CD14-positive monocyte (primary cell): ENCODE measurements around the gene OTUD7B. TPM values are rescaled to one million over a fixed set of nuclear protein-coding genes. Genes with fewer than 3 reads are reported as not detected.

Experiments
- DNase-seq, 3 donors: peaks; one replicate each; pipeline ENCODE4 v3.0.0-alpha.2; 2011 to 2022
- H2AFZ ChIP-seq: 2 replicates; pipeline ENCODE4 v1.6.0; 2012; ENCODE audit warnings: mild to moderate bottlenecking, low read depth, low read length, inconsistent platforms; ENCODE audit not compliant: insufficient read depth, poor library complexity, severe bottlenecking
- H3K27ac ChIP-seq, 2 donors: 1 replicate in 1 of 2; 2 replicates in 1 of 2; pipeline ENCODE4 v1.5.1; 2012 to 2013; ENCODE audit warnings: low read length in 2 of 2, control low read depth in 1 of 2, inconsistent platforms in 1 of 2, low read depth in 1 of 2, mild to moderate bottlenecking in 1 of 2
- H3K27me3 ChIP-seq, 2 donors: one replicate each; pipeline versions ENCODE4 v1.6.0 to v1.6.1; 2011 to 2013; ENCODE audit warnings: low read length in 2 of 2; ENCODE audit not compliant: control insufficient read depth in 2 of 2, insufficient read depth in 2 of 2
- H3K36me3 ChIP-seq, 2 donors: replicated peaks in 1 of 2; 1 replicate in 1 of 2; 2 replicates in 1 of 2; pipeline versions ENCODE4 v1.5.1 to v1.6.1; 2012 to 2013; ENCODE audit warnings: low read length in 2 of 2, control low read depth in 1 of 2, inconsistent platforms in 1 of 2, mild to moderate bottlenecking in 1 of 2; ENCODE audit not compliant: insufficient read depth in 2 of 2, control insufficient read depth in 1 of 2
- H3K4me1 ChIP-seq, 2 donors: 1 replicate in 1 of 2; 2 replicates in 1 of 2; pipeline versions ENCODE4 v1.5.1 to v1.6.1; 2012 to 2013; ENCODE audit warnings: low read length in 2 of 2, control low read depth in 1 of 2, inconsistent platforms in 1 of 2, mild to moderate bottlenecking in 1 of 2, moderate library complexity in 1 of 2; ENCODE audit not compliant: insufficient read depth in 2 of 2, control insufficient read depth in 1 of 2
- H3K4me2 ChIP-seq: replicated peaks from 2 replicates; pipeline ENCODE3; 2012; ENCODE audit warnings: low read length, moderate library complexity, mild to moderate bottlenecking; ENCODE audit not compliant: poor library complexity, severe bottlenecking; ENCODE audit errors: extremely low read depth
- H3K4me3 ChIP-seq, 3 experiments: fragments of 200-600 bp in 1 of 3; sonication (generic) in 1 of 3; replicated peaks in 1 of 3; 1 replicate in 2 of 3; 2 replicates in 1 of 3; pipeline ENCODE4 v1.5.1; 2011 to 2013; ENCODE audit warnings: low read length in 3 of 3, mild to moderate bottlenecking in 3 of 3, control low read depth in 2 of 3, low read depth in 2 of 3, inconsistent platforms in 1 of 3, moderate library complexity in 1 of 3
- H3K79me2 ChIP-seq: 2 replicates; pipeline ENCODE4 v1.6.0; 2012; ENCODE audit warnings: mild to moderate bottlenecking, control low read depth, inconsistent platforms, low read length, moderate library complexity; ENCODE audit not compliant: insufficient read depth
- H3K9ac ChIP-seq: 2 replicates; pipeline ENCODE4 v1.6.0; 2017; ENCODE audit warnings: low read length, mild to moderate bottlenecking; ENCODE audit not compliant: insufficient read depth, poor library complexity, severe bottlenecking
- H3K9me3 ChIP-seq, 2 donors: replicated peaks in 1 of 2; 1 replicate in 1 of 2; 2 replicates in 1 of 2; pipeline versions ENCODE4 v1.5.1 to v1.6.1; 2012 to 2013; ENCODE audit warnings: low read length in 2 of 2, control low read depth in 1 of 2; ENCODE audit not compliant: control insufficient read depth in 1 of 2, insufficient read depth in 1 of 2
- H4K20me1 ChIP-seq: 2 replicates; pipeline ENCODE4 v1.6.0; 2012; ENCODE audit warnings: mild to moderate bottlenecking, low read length, control low read depth, moderate library complexity; ENCODE audit not compliant: insufficient read depth
- H3K27ac Mint-ChIP-seq, 7 donors: one replicate each; pipeline ENCODE4 v1.8.0; 2020; ENCODE audit warnings: mild to moderate bottlenecking in 7 of 7, mixed read lengths in 7 of 7, moderate library complexity in 6 of 7, inconsistent platforms in 2 of 7
- H3K27me3 Mint-ChIP-seq, 3 donors: one replicate each; pipeline ENCODE4 v1.8.0; 2021 to 2022; ENCODE audit warnings: low read depth in 3 of 3, mild to moderate bottlenecking in 3 of 3, mixed read lengths in 3 of 3, moderate library complexity in 3 of 3, inconsistent platforms in 1 of 3
- H3K36me3 Mint-ChIP-seq, 2 donors: one replicate each; pipeline ENCODE4 v1.8.0; 2020; ENCODE audit warnings: mixed read lengths in 2 of 2, inconsistent platforms in 1 of 2, mild to moderate bottlenecking in 1 of 2
- H3K4me1 Mint-ChIP-seq: one replicate; pipeline ENCODE4 v1.8.0; 2020; ENCODE audit warnings: mild to moderate bottlenecking, mixed read lengths
- H3K4me3 Mint-ChIP-seq, 2 donors: one replicate each; pipeline ENCODE4 v1.8.0; 2020; ENCODE audit warnings: mild to moderate bottlenecking in 2 of 2, mixed read lengths in 2 of 2, moderate library complexity in 1 of 2
- H3K9me3 Mint-ChIP-seq, 7 donors: one replicate each; pipeline ENCODE4 v1.8.0; 2020 to 2022; ENCODE audit warnings: mixed read lengths in 7 of 7, mild to moderate bottlenecking in 6 of 7, moderate library complexity in 6 of 7, inconsistent platforms in 2 of 7
- WGBS: methylation state at CpG from one replicate; pipeline ENCODE4 v1.1.5; 2013; ENCODE audit warnings: missing lambda C conversion rate; ENCODE audit not compliant: insufficient coverage; 5-methylcytosine and 5-hydroxymethylcytosine counted together
- intact Hi-C, 2 donors: fragments of 100-400 bp; cut with micrococcal nuclease; formaldehyde crosslinking; loops; one replicate each; pipeline versions ENCODE4 v1.15.0 to v1.15.1; 2023
- polyA plus RNA-seq, 3 donors: library from polyadenylated mRNA; depleted of rRNA in 1 of 3; unstranded in 2 of 3; stranded (reverse) in 1 of 3; fragments of 300-500 nt in 2 of 3; fragments of >200 nt in 1 of 3; fragmentation: Illumina TruSeq in 2 of 3; gene quantifications; 1 replicate in 2 of 3; 2 replicates in 1 of 3; pipeline ENCODE4 v1.2.3, GENCODE V29; 2012 to 2021
- TF ChIP-seq, protein P1 (sequence below): fragments of 200-600 bp; IDR thresholded peaks from one replicate; pipeline ENCODE4 v1.8.0; 2022; ENCODE audit warnings: antibody characterized with exemption, mild to moderate bottlenecking

Gene OTUD7B
- polyA plus RNA-seq, 3 donors = 0.03 TPM; not detected in 2

DNA sequence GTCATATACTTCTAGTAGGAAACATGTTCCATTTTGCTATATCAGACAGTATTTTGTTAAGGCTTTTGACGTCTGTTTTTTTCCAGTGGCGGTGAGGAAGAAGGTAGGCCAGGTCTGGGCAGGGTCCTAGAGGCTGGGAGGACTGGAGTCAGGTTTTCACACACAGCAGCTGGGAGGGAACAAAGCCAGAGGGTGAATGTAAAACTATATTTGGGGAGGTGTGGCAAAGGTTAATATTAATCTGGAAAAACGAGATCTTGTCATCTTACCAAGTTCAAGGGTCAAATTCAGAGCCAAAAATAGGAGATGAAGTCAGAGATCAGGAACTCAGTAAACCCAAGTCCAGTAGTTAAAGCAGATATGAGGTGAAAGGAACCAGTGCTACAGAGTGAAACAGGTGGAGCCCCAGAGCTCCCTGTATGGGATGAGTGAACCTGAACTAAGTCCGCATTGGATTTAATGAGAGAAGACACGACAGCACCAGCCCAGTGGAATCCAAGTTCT lies 10.7 kb upstream of the OTUD7B start:
- H3K4me3 Mint-ChIP-seq = peak overlapping the region in 1 of 2 donors; percentile 75
- Histone ChIP-seq H3K4me2 (no peak overlapping the region), H3K79me2 (no peaks in the 10 kb centered on the region), H4K20me1 (no peaks in the 10 kb centered on the region), H3K4me1 (no peaks in the 10 kb centered on the region), H3K9me3 (peaks cover 0 to 7% of the 10 kb centered on the region in 2 donors), H3K36me3 (no peaks in the 10 kb centered on the region), H3K4me3 (no peak overlapping the region), H3K27ac (no peak overlapping the region), H3K27me3 (peaks cover 91 to 99% of the 10 kb centered on the region in 2 donors), H2AFZ (no peak overlapping the region), H3K9ac (no peak overlapping the region)
- WGBS = 90% methylated on average over 5 of the region's 5 CpGs
- no peak overlapping the region for H3K27ac Mint-ChIP-seq
- peaks cover 0 to 8% (median 0%) of the 10 kb centered on the region in 7 donors for H3K9me3 Mint-ChIP-seq
- H3K36me3 Mint-ChIP-seq = peaks cover 0 to 2% of the 10 kb centered on the region in 2 donors
- peaks cover 85 to 95% (median 89%) of the 10 kb centered on the region in 3 donors for H3K27me3 Mint-ChIP-seq
- DNase-seq = no peak
- intact Hi-C loops = loop anchor here in 1 of 2 donors (10.0 kb wide), 1 partner anchor 46 kb away; no protein-coding TSS in a partner anchor
- peaks cover 6% of the 10 kb centered on the region for H3K4me1 Mint-ChIP-seq
- TF ChIP-seq, protein P1, sequence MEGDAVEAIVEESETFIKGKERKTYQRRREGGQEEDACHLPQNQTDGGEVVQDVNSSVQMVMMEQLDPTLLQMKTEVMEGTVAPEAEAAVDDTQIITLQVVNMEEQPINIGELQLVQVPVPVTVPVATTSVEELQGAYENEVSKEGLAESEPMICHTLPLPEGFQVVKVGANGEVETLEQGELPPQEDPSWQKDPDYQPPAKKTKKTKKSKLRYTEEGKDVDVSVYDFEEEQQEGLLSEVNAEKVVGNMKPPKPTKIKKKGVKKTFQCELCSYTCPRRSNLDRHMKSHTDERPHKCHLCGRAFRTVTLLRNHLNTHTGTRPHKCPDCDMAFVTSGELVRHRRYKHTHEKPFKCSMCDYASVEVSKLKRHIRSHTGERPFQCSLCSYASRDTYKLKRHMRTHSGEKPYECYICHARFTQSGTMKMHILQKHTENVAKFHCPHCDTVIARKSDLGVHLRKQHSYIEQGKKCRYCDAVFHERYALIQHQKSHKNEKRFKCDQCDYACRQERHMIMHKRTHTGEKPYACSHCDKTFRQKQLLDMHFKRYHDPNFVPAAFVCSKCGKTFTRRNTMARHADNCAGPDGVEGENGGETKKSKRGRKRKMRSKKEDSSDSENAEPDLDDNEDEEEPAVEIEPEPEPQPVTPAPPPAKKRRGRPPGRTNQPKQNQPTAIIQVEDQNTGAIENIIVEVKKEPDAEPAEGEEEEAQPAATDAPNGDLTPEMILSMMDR = no peak

DNA sequence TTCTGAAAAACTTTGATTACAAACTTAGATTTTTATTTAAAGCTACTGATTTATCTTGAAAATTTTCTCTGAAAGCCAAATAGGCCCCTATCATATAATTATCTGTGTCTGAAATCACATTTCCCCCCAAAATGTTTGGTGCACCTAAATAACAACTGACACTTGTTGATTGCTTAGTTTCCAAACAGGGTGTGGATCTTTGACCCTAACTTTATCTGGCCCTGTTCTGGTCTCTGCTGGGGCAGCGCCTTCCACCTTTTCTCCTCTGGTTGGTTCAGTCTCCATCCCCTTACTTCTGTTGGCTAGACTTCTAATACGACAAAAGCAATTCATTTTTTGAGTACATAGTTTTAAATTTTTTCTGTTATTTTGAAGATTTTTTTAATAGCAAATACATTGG lies 10.2 kb upstream of the OTUD7B start:
- WGBS = no CpG with 5 or more reads among the region's 2 CpGs
- no peaks in the 10 kb centered on the region for H3K36me3 ChIP-seq
- H3K4me3 Mint-ChIP-seq = peak overlapping the region in 1 of 2 donors; percentile 75
- no peak overlapping the region for H3K9ac ChIP-seq
- H3K4me1 Mint-ChIP-seq = peaks cover 6% of the 10 kb centered on the region
- no peak overlapping the region for H3K27ac ChIP-seq
- H3K9me3 Mint-ChIP-seq = peaks cover 0 to 9% (median 0%) of the 10 kb centered on the region in 7 donors
- H4K20me1 ChIP-seq = no peaks in the 10 kb centered on the region
- no peak overlapping the region for H3K4me2 ChIP-seq
- H3K4me3 ChIP-seq = no peak overlapping the region
- no peak overlapping the region for H3K27ac Mint-ChIP-seq
- no peak overlapping the region for H2AFZ ChIP-seq
- no peaks in the 10 kb centered on the region for H3K79me2 ChIP-seq
- H3K36me3 Mint-ChIP-seq = peaks cover 0 to 2% of the 10 kb centered on the region in 2 donors
- H3K9me3 ChIP-seq = peaks cover 0 to 7% of the 10 kb centered on the region in 2 donors
- H3K27me3 Mint-ChIP-seq = peaks cover 85 to 97% (median 93%) of the 10 kb centered on the region in 3 donors
- intact Hi-C loops = loop anchor here in 1 of 2 donors (10.0 kb wide), 1 partner anchor 46 kb away; no protein-coding TSS in a partner anchor
- no peak for DNase-seq
- H3K4me1 ChIP-seq = no peaks in the 10 kb centered on the region
- H3K27me3 ChIP-seq = peaks cover 91 to 99% of the 10 kb centered on the region in 2 donors
- TF ChIP-seq, protein P1 = no peak
